ENCODE measurements around the gene MED6. TPM values are rescaled to one million over a fixed set of nuclear protein-coding genes. Genes with fewer than 3 reads are reported as not detected.

Gene MED6
- total RNA-seq, 2 experiments from 2014 or later, result 90.2 to 97.2 TPM

DNA sequence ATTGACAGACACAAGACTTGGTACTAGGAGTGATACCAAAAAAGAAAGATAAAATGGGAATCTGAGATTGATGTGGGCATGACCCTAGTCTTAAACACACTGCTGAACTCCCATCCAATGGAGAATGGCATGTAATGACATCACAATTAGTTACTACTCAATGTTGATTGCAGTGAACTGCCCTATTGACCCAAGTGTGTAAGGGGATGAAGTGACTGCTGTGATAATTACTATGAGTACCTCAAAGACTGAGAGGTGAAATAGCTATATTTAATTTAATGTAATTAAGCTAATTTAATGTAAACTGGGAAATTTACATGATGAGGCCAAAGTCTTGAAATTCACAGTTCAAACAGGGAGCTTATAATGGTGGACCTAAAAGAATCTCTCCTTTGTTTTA is 65.6 kb downstream of the MED6 start, which contains the start of gene ADAM20:
Gene ADAM20, minus strand, starts transcription at position 101 of the 400 bp plus-strand sequence. CDS start 10,247 bp downstream, outside the sequence.
- peaks cover 2% of the 10 kb centered on the region for H3K4me1 ChIP-seq (ENCODE audit: insufficient read depth, low read length)
- H3K9me3 ChIP-seq (ENCODE audit: control insufficient read depth in 1 of 2, insufficient read depth in 1 of 2, low read length in 2 of 2), result no peaks in the 10 kb centered on the region
- no peak within 1 kb of the TSS for H3K27ac ChIP-seq (ENCODE audit: low read depth in 1 of 2, low read length in 2 of 2)
- H3K36me3 Mint-ChIP-seq (ENCODE audit: low read depth), result peaks cover 49% of the 10 kb centered on the region
- ATAC-seq (ENCODE audit: poor library complexity) (no peak), DNase-seq (no peak)
- intact Hi-C loops (cut with DNase I, micrococcal nuclease), result no loop called here
- ChIA-PET CTCF (no interaction called here), POLR2A (no interaction called here)
- no peaks in the 10 kb centered on the region for H3K36me3 ChIP-seq (ENCODE audit: insufficient read depth, low read length)
- H3K4me1 Mint-ChIP-seq (ENCODE audit: low read depth), result no peaks in the 10 kb centered on the region
- TF ChIP-seq, protein P1, sequence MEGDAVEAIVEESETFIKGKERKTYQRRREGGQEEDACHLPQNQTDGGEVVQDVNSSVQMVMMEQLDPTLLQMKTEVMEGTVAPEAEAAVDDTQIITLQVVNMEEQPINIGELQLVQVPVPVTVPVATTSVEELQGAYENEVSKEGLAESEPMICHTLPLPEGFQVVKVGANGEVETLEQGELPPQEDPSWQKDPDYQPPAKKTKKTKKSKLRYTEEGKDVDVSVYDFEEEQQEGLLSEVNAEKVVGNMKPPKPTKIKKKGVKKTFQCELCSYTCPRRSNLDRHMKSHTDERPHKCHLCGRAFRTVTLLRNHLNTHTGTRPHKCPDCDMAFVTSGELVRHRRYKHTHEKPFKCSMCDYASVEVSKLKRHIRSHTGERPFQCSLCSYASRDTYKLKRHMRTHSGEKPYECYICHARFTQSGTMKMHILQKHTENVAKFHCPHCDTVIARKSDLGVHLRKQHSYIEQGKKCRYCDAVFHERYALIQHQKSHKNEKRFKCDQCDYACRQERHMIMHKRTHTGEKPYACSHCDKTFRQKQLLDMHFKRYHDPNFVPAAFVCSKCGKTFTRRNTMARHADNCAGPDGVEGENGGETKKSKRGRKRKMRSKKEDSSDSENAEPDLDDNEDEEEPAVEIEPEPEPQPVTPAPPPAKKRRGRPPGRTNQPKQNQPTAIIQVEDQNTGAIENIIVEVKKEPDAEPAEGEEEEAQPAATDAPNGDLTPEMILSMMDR (IDR thresholded peaks at IDR 0.05), result no peak
- H3K4me3 Mint-ChIP-seq, result no peak within 1 kb of the TSS
- H3K9me3 Mint-ChIP-seq, result peaks cover 6% of the 10 kb centered on the region
- no peak within 1 kb of the TSS for H3K27ac Mint-ChIP-seq
- H3K4me3 ChIP-seq (ENCODE audit: low read length), result no peak within 1 kb of the TSS
- no peaks in the 10 kb centered on the region for H3K27me3 ChIP-seq (ENCODE audit: control insufficient read depth in 1 of 2, insufficient read depth in 2 of 2, low read length in 2 of 2)
- no peaks in the 10 kb centered on the region for H3K27me3 Mint-ChIP-seq

Other genes with a start within 250 kb of the MED6 start
- 10 to 100 TPM; 11.7 to 13.3 TPM for gene COX16, start 241.0 kb downstream of the MED6 start, total RNA-seq
- 1 to 10 TPM; 8.8 to 8.9 TPM for gene SYNJ2BP, start 183.6 kb downstream of the MED6 start, total RNA-seq
- gene ADAM21, start 148.5 kb downstream of the MED6 start, total RNA-seq, result not detected
- gene ADAM20, start 65.7 kb downstream of the MED6 start, total RNA-seq, result under 1 TPM; 0.14 to 0.22 TPM
- gene TTC9, start 41.3 kb upstream of the MED6 start, total RNA-seq, result 1 to 10 TPM; 6.8 to 7.0 TPM
- gene MAP3K9, start 208.9 kb upstream of the MED6 start, total RNA-seq, result 1 to 10 TPM; 5.9 to 6.3 TPM

Data from CD4-positive, alpha-beta T cell (primary cell).